ENCODE data around the gene PEX3. TPM values are rescaled to one million over a fixed set of nuclear protein-coding genes. Genes with fewer than 3 reads are reported as not detected.

Gene PEX3
- total RNA-seq, 4 donors from 2014 or later, result 4.1 to 16.6 (median 12.7) TPM

GRCh38 chr6:143529095-143529494, 78.5 kb downstream of the PEX3 start:
- peaks cover 0 to 13% (median 0%) of the 10 kb centered on the region in 4 donors for H3K4me1 ChIP-seq
- H3K9me3 ChIP-seq, result no peaks in the 10 kb centered on the region
- no peak overlapping the region for H3K4me3 ChIP-seq
- no peaks in the 10 kb centered on the region for H3K36me3 ChIP-seq
- TF ChIP-seq CTCF (IDR thresholded peaks at IDR 0.05) (no peak), POLR2A (IDR thresholded peaks at IDR 0.05) (no peak)
- DNase-seq, result no peak
- no peaks in the 10 kb centered on the region for H3K27me3 ChIP-seq
- H3K27ac ChIP-seq, result no peak overlapping the region

- H3K4me3 ChIP-seq, result no peak overlapping the region
- DNase-seq, result peak in 1 of 3 donors; percentile 63
- no peaks in the 10 kb centered on the region for H3K27me3 ChIP-seq
- H3K4me1 ChIP-seq, result peaks cover 0 to 24% (median 2%) of the 10 kb centered on the region in 4 donors
- peak overlapping the region in 2 of 4 donors; percentile 35 to 39 for H3K27ac ChIP-seq
- no peaks in the 10 kb centered on the region for H3K9me3 ChIP-seq
- no peaks in the 10 kb centered on the region for H3K36me3 ChIP-seq
- no peak for TF ChIP-seq CTCF (IDR thresholded peaks at IDR 0.05)
- TF ChIP-seq POLR2A (IDR thresholded peaks at IDR 0.05), result no peak
Observed at GRCh38 chr6:143531720-143532499, 81.3 kb downstream of the PEX3 start.

- no peaks in the 10 kb centered on the region for H3K9me3 ChIP-seq
- no peaks in the 10 kb centered on the region for H3K36me3 ChIP-seq
- H3K4me3 ChIP-seq, result no peak overlapping the region
- H3K27me3 ChIP-seq, result no peaks in the 10 kb centered on the region
- no peak overlapping the region for H3K27ac ChIP-seq
- TF ChIP-seq CTCF (IDR thresholded peaks at IDR 0.05) (no peak), POLR2A (IDR thresholded peaks at IDR 0.05) (no peak)
- DNase-seq, result no peak
- peaks cover 0 to 35% (median 2%) of the 10 kb centered on the region in 4 donors for H3K4me1 ChIP-seq
Observed at GRCh38 chr6:143535189-143535614, 84.6 kb downstream of the PEX3 start.

- peak overlapping the region; percentile 66 to 94 (median 86) for H3K27ac ChIP-seq
- TF ChIP-seq CTCF (IDR thresholded peaks at IDR 0.05), result no peak
- peak; percentile 23 to 44 for TF ChIP-seq POLR2A (IDR thresholded peaks at IDR 0.05)
- DNase-seq, result peak in 2 of 3 donors; percentile 45 to 75
Observed at GRCh38 chr6:143536461-143536865, 85.9 kb downstream of the PEX3 start.

GRCh38 chr6:143536866-143537691, 86.5 kb downstream of the PEX3 start:
- H3K36me3 ChIP-seq, result no peaks in the 10 kb centered on the region
- H3K4me1 ChIP-seq, result peaks cover 0 to 29% (median 2%) of the 10 kb centered on the region in 4 donors
- no peaks in the 10 kb centered on the region for H3K9me3 ChIP-seq
- peak overlapping the region; percentile 66 to 94 (median 86) for H3K27ac ChIP-seq
- peak overlapping the region; percentile 49 to 78 (median 61) for H3K4me3 ChIP-seq
- H3K27me3 ChIP-seq, result no peaks in the 10 kb centered on the region
- peak; percentile 54 to 89 (median 85) for DNase-seq
- TF ChIP-seq POLR2A (IDR thresholded peaks at IDR 0.05), result peak; percentile 28 to 32
- TF ChIP-seq CTCF (IDR thresholded peaks at IDR 0.05), result peak in 4 of 6 experiments; percentile 42 to 53 (median 50)

More at GRCh38 chr6:143536461-143536865, 85.9 kb downstream of the PEX3 start:
- no peaks in the 10 kb centered on the region for H3K27me3 ChIP-seq
- peaks cover 0 to 33% (median 2%) of the 10 kb centered on the region in 4 donors for H3K4me1 ChIP-seq
- peak overlapping the region; percentile 49 to 78 (median 61) for H3K4me3 ChIP-seq
- no peaks in the 10 kb centered on the region for H3K9me3 ChIP-seq
- H3K36me3 ChIP-seq, result no peaks in the 10 kb centered on the region
